ENCODE data around the gene GEN1.

GEN1 gene

GRCh38 chr2:17753803-17754663 lies at the start of gene GEN1, which contains the start of gene SMC6:
Gene GEN1 (plus strand): TSS chr2:17754138. CDS start chr2:17759944, 5,806 bp downstream.
Gene SMC6 (minus strand): TSS chr2:17753810. CDS start chr2:17745946, 7,864 bp downstream.
- no peaks in the 10 kb centered on the region for H3K27me3 ChIP-seq (ENCODE audit: insufficient read depth, low read length)
- H3K36me3 ChIP-seq (ENCODE audit: insufficient read depth, low read length) = no peaks in the 10 kb centered on the region
- peak within 1 kb of the TSS; percentile 95 for H3K27ac ChIP-seq (ENCODE audit: low read depth, low read length)
- H3K4me1 ChIP-seq (ENCODE audit: control insufficient read depth, insufficient read depth, low read length, unreplicated experiment) = peaks cover 39% of the 10 kb centered on the region
- peak within 1 kb of the TSS; percentile 78 for H2AFZ ChIP-seq (ENCODE audit: low read length, unreplicated experiment)
- H3K4me3 ChIP-seq (ENCODE audit: low read depth, low read length) = peak within 1 kb of the TSS; percentile 93
- H3K79me2 ChIP-seq (ENCODE audit: control insufficient read depth, insufficient read depth, low read length, unreplicated experiment) = peaks cover 86% of the 10 kb centered on the region

- H3K36me3 ChIP-seq (ENCODE audit: insufficient read depth, low read length) = peaks cover 8% of the 10 kb centered on the region; the same call in 1 of the 2 replicates
- no peaks in the 10 kb centered on the region for H3K4me1 ChIP-seq (ENCODE audit: control insufficient read depth, insufficient read depth, low read length, unreplicated experiment)
- no peaks in the 10 kb centered on the region for H3K79me2 ChIP-seq (ENCODE audit: control insufficient read depth, insufficient read depth, low read length, unreplicated experiment)
- H3K27me3 ChIP-seq (ENCODE audit: insufficient read depth, low read length) = no peaks in the 10 kb centered on the region
- no peak overlapping the region for H3K27ac ChIP-seq (ENCODE audit: low read depth, low read length)
- H2AFZ ChIP-seq (ENCODE audit: low read length, unreplicated experiment) = no peak overlapping the region
- H3K4me3 ChIP-seq (ENCODE audit: low read depth, low read length) = no peak overlapping the region
Observed at GRCh38 chr2:17706845-17707244, 47.1 kb upstream of the GEN1 start.

GRCh38 chr2:17708501-17708900 lies 45.4 kb upstream of the GEN1 start:
- no peaks in the 10 kb centered on the region for H3K4me1 ChIP-seq (ENCODE audit: control insufficient read depth, insufficient read depth, low read length, unreplicated experiment)
- H3K4me3 ChIP-seq (ENCODE audit: low read depth, low read length) = no peak overlapping the region
- no peak overlapping the region for H2AFZ ChIP-seq (ENCODE audit: low read length, unreplicated experiment)
- H3K27ac ChIP-seq (ENCODE audit: low read depth, low read length) = no peak overlapping the region
- H3K79me2 ChIP-seq (ENCODE audit: control insufficient read depth, insufficient read depth, low read length, unreplicated experiment) = no peaks in the 10 kb centered on the region
- H3K36me3 ChIP-seq (ENCODE audit: insufficient read depth, low read length) = peaks cover 12% of the 10 kb centered on the region; the same call in 1 of the 2 replicates
- no peaks in the 10 kb centered on the region for H3K27me3 ChIP-seq (ENCODE audit: insufficient read depth, low read length)

- no peak overlapping the region for H2AFZ ChIP-seq (ENCODE audit: low read length, unreplicated experiment)
- H3K79me2 ChIP-seq (ENCODE audit: control insufficient read depth, insufficient read depth, low read length, unreplicated experiment) = no peaks in the 10 kb centered on the region
- H3K27me3 ChIP-seq (ENCODE audit: insufficient read depth, low read length) = no peaks in the 10 kb centered on the region
- H3K4me3 ChIP-seq (ENCODE audit: low read depth, low read length) = no peak overlapping the region
- peaks cover 23% of the 10 kb centered on the region for H3K36me3 ChIP-seq (ENCODE audit: insufficient read depth, low read length)
- no peak overlapping the region for H3K27ac ChIP-seq (ENCODE audit: low read depth, low read length)
- no peaks in the 10 kb centered on the region for H3K4me1 ChIP-seq (ENCODE audit: control insufficient read depth, insufficient read depth, low read length, unreplicated experiment)
Observed at GRCh38 chr2:17709897-17710296, 44.0 kb upstream of the GEN1 start.

- no peak overlapping the region for H2AFZ ChIP-seq (ENCODE audit: low read length, unreplicated experiment)
- no peaks in the 10 kb centered on the region for H3K27me3 ChIP-seq (ENCODE audit: insufficient read depth, low read length)
- H3K27ac ChIP-seq (ENCODE audit: low read depth, low read length) = no peak overlapping the region
- no peaks in the 10 kb centered on the region for H3K79me2 ChIP-seq (ENCODE audit: control insufficient read depth, insufficient read depth, low read length, unreplicated experiment)
- peaks cover 23% of the 10 kb centered on the region for H3K36me3 ChIP-seq (ENCODE audit: insufficient read depth, low read length)
- H3K4me3 ChIP-seq (ENCODE audit: low read depth, low read length) = no peak overlapping the region
- no peaks in the 10 kb centered on the region for H3K4me1 ChIP-seq (ENCODE audit: control insufficient read depth, insufficient read depth, low read length, unreplicated experiment)
Observed at GRCh38 chr2:17710547-17711248, 43.2 kb upstream of the GEN1 start.

GRCh38 chr2:17713291-17713690 lies 40.6 kb upstream of the GEN1 start:
- H3K27me3 ChIP-seq (ENCODE audit: insufficient read depth, low read length) = no peaks in the 10 kb centered on the region

GRCh38 chr2:17717666-17718065 lies 36.3 kb upstream of the GEN1 start:
- H3K27me3 ChIP-seq (ENCODE audit: insufficient read depth, low read length) = no peaks in the 10 kb centered on the region
- H3K79me2 ChIP-seq (ENCODE audit: control insufficient read depth, insufficient read depth, low read length, unreplicated experiment) = no peaks in the 10 kb centered on the region
- no peak overlapping the region for H3K4me3 ChIP-seq (ENCODE audit: low read depth, low read length)
- H2AFZ ChIP-seq (ENCODE audit: low read length, unreplicated experiment) = no peak overlapping the region
- no peak overlapping the region for H3K27ac ChIP-seq (ENCODE audit: low read depth, low read length)
- H3K36me3 ChIP-seq (ENCODE audit: insufficient read depth, low read length) = peaks cover 45% of the 10 kb centered on the region
- no peaks in the 10 kb centered on the region for H3K4me1 ChIP-seq (ENCODE audit: control insufficient read depth, insufficient read depth, low read length, unreplicated experiment)

More at GRCh38 chr2:17713291-17713690, 40.6 kb upstream of the GEN1 start:
- Histone ChIP-seq H3K27ac (ENCODE audit: low read depth, low read length) (no peak overlapping the region), H3K36me3 (ENCODE audit: insufficient read depth, low read length) (peaks cover 24% of the 10 kb centered on the region), H3K4me3 (ENCODE audit: low read depth, low read length) (no peak overlapping the region), H3K4me1 (ENCODE audit: control insufficient read depth, insufficient read depth, low read length, unreplicated experiment) (no peaks in the 10 kb centered on the region), H2AFZ (ENCODE audit: low read length, unreplicated experiment) (no peak overlapping the region), H3K79me2 (ENCODE audit: control insufficient read depth, insufficient read depth, low read length, unreplicated experiment) (no peaks in the 10 kb centered on the region)

- no peaks in the 10 kb centered on the region for H3K4me1 ChIP-seq (ENCODE audit: control insufficient read depth, insufficient read depth, low read length, unreplicated experiment)
- H2AFZ ChIP-seq (ENCODE audit: low read length, unreplicated experiment) = no peak overlapping the region
- no peaks in the 10 kb centered on the region for H3K27me3 ChIP-seq (ENCODE audit: insufficient read depth, low read length)
- H3K79me2 ChIP-seq (ENCODE audit: control insufficient read depth, insufficient read depth, low read length, unreplicated experiment) = no peaks in the 10 kb centered on the region
- H3K27ac ChIP-seq (ENCODE audit: low read depth, low read length) = no peak overlapping the region
- no peak overlapping the region for H3K4me3 ChIP-seq (ENCODE audit: low read depth, low read length)
- peaks cover 44% of the 10 kb centered on the region for H3K36me3 ChIP-seq (ENCODE audit: insufficient read depth, low read length)
Observed at GRCh38 chr2:17718689-17719088, 35.2 kb upstream of the GEN1 start.

- Histone ChIP-seq H3K27me3 (ENCODE audit: insufficient read depth, low read length) (no peaks in the 10 kb centered on the region), H3K27ac (ENCODE audit: low read depth, low read length) (no peak overlapping the region), H3K36me3 (ENCODE audit: insufficient read depth, low read length) (peaks cover 42% of the 10 kb centered on the region), H3K4me1 (ENCODE audit: control insufficient read depth, insufficient read depth, low read length, unreplicated experiment) (no peaks in the 10 kb centered on the region), H2AFZ (ENCODE audit: low read length, unreplicated experiment) (no peak overlapping the region), H3K79me2 (ENCODE audit: control insufficient read depth, insufficient read depth, low read length, unreplicated experiment) (no peaks in the 10 kb centered on the region), H3K4me3 (ENCODE audit: low read depth, low read length) (no peak overlapping the region)
Observed at GRCh38 chr2:17719562-17720371, 34.2 kb upstream of the GEN1 start.

- H3K27me3 ChIP-seq (ENCODE audit: insufficient read depth, low read length) = no peaks in the 10 kb centered on the region
- H3K79me2 ChIP-seq (ENCODE audit: control insufficient read depth, insufficient read depth, low read length, unreplicated experiment) = no peaks in the 10 kb centered on the region
- H3K4me1 ChIP-seq (ENCODE audit: control insufficient read depth, insufficient read depth, low read length, unreplicated experiment) = no peaks in the 10 kb centered on the region
- no peak overlapping the region for H3K27ac ChIP-seq (ENCODE audit: low read depth, low read length)
- peaks cover 22% of the 10 kb centered on the region for H3K36me3 ChIP-seq (ENCODE audit: insufficient read depth, low read length)
- H2AFZ ChIP-seq (ENCODE audit: low read length, unreplicated experiment) = no peak overlapping the region
- no peak overlapping the region for H3K4me3 ChIP-seq (ENCODE audit: low read depth, low read length)
Observed at GRCh38 chr2:17728210-17728609, 25.7 kb upstream of the GEN1 start.

Data from ACC112 (cell line).